ENCODE results near the gene ASIC2.

DNA sequence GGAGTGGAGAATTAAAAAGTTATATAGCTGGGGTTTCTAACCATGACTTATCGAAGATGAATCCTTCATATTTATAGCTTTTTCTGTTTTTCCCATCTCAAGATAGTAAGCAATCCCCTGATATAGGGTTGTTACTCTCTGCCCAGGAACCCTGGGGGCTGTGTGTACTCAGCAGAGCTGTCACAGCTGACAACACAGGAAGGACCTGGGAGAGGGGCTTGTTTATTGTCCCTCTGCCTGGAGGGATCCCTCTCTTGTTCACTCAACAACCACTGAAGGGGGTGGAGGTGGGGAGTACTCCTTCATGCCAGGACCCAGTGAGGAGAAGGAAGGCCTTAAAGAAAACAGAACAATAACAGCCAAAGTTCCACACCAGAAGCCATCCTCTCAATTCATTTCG lies 19.8 kb downstream of the ASIC2 start:
- TF ChIP-seq, protein P1, sequence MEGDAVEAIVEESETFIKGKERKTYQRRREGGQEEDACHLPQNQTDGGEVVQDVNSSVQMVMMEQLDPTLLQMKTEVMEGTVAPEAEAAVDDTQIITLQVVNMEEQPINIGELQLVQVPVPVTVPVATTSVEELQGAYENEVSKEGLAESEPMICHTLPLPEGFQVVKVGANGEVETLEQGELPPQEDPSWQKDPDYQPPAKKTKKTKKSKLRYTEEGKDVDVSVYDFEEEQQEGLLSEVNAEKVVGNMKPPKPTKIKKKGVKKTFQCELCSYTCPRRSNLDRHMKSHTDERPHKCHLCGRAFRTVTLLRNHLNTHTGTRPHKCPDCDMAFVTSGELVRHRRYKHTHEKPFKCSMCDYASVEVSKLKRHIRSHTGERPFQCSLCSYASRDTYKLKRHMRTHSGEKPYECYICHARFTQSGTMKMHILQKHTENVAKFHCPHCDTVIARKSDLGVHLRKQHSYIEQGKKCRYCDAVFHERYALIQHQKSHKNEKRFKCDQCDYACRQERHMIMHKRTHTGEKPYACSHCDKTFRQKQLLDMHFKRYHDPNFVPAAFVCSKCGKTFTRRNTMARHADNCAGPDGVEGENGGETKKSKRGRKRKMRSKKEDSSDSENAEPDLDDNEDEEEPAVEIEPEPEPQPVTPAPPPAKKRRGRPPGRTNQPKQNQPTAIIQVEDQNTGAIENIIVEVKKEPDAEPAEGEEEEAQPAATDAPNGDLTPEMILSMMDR (conservative IDR thresholded peaks at IDR 0.05; ENCODE audit: low read depth in 2 of 2) = no peak
- TF ChIP-seq, protein P2, sequence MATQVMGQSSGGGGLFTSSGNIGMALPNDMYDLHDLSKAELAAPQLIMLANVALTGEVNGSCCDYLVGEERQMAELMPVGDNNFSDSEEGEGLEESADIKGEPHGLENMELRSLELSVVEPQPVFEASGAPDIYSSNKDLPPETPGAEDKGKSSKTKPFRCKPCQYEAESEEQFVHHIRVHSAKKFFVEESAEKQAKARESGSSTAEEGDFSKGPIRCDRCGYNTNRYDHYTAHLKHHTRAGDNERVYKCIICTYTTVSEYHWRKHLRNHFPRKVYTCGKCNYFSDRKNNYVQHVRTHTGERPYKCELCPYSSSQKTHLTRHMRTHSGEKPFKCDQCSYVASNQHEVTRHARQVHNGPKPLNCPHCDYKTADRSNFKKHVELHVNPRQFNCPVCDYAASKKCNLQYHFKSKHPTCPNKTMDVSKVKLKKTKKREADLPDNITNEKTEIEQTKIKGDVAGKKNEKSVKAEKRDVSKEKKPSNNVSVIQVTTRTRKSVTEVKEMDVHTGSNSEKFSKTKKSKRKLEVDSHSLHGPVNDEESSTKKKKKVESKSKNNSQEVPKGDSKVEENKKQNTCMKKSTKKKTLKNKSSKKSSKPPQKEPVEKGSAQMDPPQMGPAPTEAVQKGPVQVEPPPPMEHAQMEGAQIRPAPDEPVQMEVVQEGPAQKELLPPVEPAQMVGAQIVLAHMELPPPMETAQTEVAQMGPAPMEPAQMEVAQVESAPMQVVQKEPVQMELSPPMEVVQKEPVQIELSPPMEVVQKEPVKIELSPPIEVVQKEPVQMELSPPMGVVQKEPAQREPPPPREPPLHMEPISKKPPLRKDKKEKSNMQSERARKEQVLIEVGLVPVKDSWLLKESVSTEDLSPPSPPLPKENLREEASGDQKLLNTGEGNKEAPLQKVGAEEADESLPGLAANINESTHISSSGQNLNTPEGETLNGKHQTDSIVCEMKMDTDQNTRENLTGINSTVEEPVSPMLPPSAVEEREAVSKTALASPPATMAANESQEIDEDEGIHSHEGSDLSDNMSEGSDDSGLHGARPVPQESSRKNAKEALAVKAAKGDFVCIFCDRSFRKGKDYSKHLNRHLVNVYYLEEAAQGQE (IDR thresholded peaks at IDR 0.05; ENCODE audit: unreplicated experiment) = no peak
- TF ChIP-seq JUNB (IDR thresholded peaks at IDR 0.05; ENCODE audit: unreplicated experiment) = no peak
- no peak for TF ChIP-seq EZH2 (IDR thresholded peaks at IDR 0.05; ENCODE audit: low read depth, unreplicated experiment)
- TF ChIP-seq POLR2AphosphoS5 (IDR thresholded peaks at IDR 0.05; ENCODE audit: low read depth) = no peak
- no peak for TF ChIP-seq STAT1 (IDR thresholded peaks at IDR 0.05; ENCODE audit: unreplicated experiment)
